Gastrocnemius medialis (tissue), 4 donors: ENCODE data around the gene LAMA3. TPM values are rescaled to one million over a fixed set of nuclear protein-coding genes. Genes with fewer than 3 reads are reported as not detected.

Experiments used
- ATAC-seq, 2 donors: fragments of 150-250 bp; one replicate each; pipeline ENCODE4 v1.9.1; 2016
- DNase-seq, 2 donors: peaks; one replicate each; pipeline ENCODE4 v3.0.0-alpha.2; 2019
- H3K27ac ChIP-seq, 4 donors: fragments of 200-600 bp; sonication (generic); 1 replicate in 1 of 4; 2 replicates in 3 of 4; pipeline ENCODE4 v1.5.1; 2016 to 2018; ENCODE audit warnings: mild to moderate bottlenecking in 2 of 4, moderate library complexity in 1 of 4
- H3K27me3 ChIP-seq, 3 donors: fragments of 200-600 bp; sonication (generic) in 2 of 3; 1 replicate in 1 of 3; 2 replicates in 2 of 3; pipeline versions ENCODE4 v1.5.1 to v1.6.0; 2016 to 2019; ENCODE audit warnings: mild to moderate bottlenecking in 1 of 3, moderate library complexity in 1 of 3
- H3K36me3 ChIP-seq, 2 donors: fragments of 200-600 bp; sonication (generic) in 1 of 2; one replicate each; pipeline ENCODE4 v1.5.1; 2017 to 2018
- H3K4me1 ChIP-seq, 2 donors: fragments of 200-600 bp; sonication (generic) in 1 of 2; one replicate each; pipeline ENCODE4 v1.5.1; 2016 to 2017; ENCODE audit warnings: mild to moderate bottlenecking in 2 of 2
- H3K4me3 ChIP-seq, 4 donors: fragments of 200-600 bp; sonication (generic) in 3 of 4; 1 replicate in 1 of 4; 2 replicates in 3 of 4; pipeline ENCODE4 v1.5.1; 2016 to 2019; ENCODE audit warnings: mild to moderate bottlenecking in 2 of 4
- H3K9me3 ChIP-seq, 3 donors: fragments of 200-600 bp; sonication (generic) in 2 of 3; 1 replicate in 1 of 3; 2 replicates in 2 of 3; pipeline ENCODE4 v1.5.1; 2016 to 2019
- POLR2A ChIP-seq, 2 donors: fragments of 450-650 bp; IDR thresholded peaks; one replicate each; pipeline ENCODE4 v1.6.1; 2017; ENCODE audit warnings: antibody characterized with exemption in 2 of 2, mild to moderate bottlenecking in 2 of 2, moderate library complexity in 2 of 2
- in situ Hi-C, 4 donors: fragments of 200-750 bp; cut with MboI; loops; one replicate each; pipeline versions ENCODE4 v1.15.0 to v1.8.0; 2017; ENCODE audit warnings: low sequenced_read_pairs in 4 of 4
- intact Hi-C: fragments of 100-400 bp; cut with DNase I; formaldehyde crosslinking; loops from one replicate; pipeline ENCODE4 v1.15.1; 2023; ENCODE audit warnings: low total_unique reads
- total RNA-seq, 4 donors: library from RNA; depleted of rRNA; stranded (reverse); fragments of >200 nt; gene quantifications; one replicate each; pipeline versions ENCODE4 v1.1.0 to v1.2.3, GENCODE V29; 2016
- TF ChIP-seq, protein P1 (sequence below), 5 experiments: fragments of 450-650 bp in 3 of 5; fragments of 200-600 bp in 2 of 5; sonication (generic) in 2 of 5; IDR thresholded peaks in 4 of 5; conservative IDR thresholded peaks in 1 of 5; 1 replicate in 4 of 5; 2 replicates in 1 of 5; pipeline ENCODE4 v1.5.1; 2016 to 2019; ENCODE audit warnings: antibody characterized with exemption in 5 of 5, mild to moderate bottlenecking in 3 of 5, moderate library complexity in 3 of 5

The LAMA3 gene
- total RNA-seq, 4 donors from 2014 or later: 1.1 to 5.3 (median 2.1) TPM

DNA sequence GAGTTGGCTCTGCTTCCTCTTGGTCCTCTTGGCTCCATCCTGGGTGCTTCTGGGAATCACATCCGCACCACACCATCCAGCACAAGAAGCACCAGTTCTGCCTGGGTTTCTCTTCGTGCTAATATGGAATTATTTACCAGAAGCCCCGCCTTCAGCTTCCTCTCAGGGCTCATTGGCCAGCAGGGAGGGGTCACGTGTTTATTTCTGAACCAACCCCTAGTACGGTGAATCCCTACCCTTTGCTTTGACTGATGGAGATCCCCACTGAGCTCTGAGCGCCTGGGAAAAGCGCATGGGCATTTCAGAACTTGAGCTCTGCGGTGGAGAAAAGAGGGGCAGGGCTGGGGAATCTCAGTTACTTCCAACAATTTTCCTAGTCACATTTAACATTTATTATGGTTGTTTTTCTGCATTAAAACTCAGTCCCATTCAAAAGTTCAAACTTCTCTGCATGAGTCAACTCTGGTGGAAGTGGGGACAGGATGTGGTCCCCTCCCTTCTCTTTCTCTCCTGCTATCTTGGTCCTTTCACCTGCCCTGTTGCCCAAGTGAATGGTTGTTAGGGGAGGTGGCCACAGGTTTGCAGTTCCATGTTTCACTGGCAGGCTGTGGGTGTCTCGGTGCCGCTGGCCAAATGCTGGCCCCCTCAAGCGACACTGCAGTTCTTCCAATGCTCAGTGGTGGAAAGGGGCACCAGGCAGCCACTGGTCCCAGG, 248.9 kb downstream of the LAMA3 start:
- in situ Hi-C loops (no loop called here), intact Hi-C loops (no loop called here)
- ATAC-seq: no peak
- DNase-seq: no peak
- Histone ChIP-seq H3K36me3 (no peaks in the 10 kb centered on the region), H3K27me3 (no peaks in the 10 kb centered on the region), H3K4me3 (no peak overlapping the region), H3K9me3 (no peaks in the 10 kb centered on the region), H3K27ac (no peak overlapping the region), H3K4me1 (no peaks in the 10 kb centered on the region)
- TF ChIP-seq, protein P1, sequence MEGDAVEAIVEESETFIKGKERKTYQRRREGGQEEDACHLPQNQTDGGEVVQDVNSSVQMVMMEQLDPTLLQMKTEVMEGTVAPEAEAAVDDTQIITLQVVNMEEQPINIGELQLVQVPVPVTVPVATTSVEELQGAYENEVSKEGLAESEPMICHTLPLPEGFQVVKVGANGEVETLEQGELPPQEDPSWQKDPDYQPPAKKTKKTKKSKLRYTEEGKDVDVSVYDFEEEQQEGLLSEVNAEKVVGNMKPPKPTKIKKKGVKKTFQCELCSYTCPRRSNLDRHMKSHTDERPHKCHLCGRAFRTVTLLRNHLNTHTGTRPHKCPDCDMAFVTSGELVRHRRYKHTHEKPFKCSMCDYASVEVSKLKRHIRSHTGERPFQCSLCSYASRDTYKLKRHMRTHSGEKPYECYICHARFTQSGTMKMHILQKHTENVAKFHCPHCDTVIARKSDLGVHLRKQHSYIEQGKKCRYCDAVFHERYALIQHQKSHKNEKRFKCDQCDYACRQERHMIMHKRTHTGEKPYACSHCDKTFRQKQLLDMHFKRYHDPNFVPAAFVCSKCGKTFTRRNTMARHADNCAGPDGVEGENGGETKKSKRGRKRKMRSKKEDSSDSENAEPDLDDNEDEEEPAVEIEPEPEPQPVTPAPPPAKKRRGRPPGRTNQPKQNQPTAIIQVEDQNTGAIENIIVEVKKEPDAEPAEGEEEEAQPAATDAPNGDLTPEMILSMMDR (IDR thresholded peaks at IDR 0.05 in 4 of 5, conservative IDR thresholded peaks at IDR 0.05 in 1 of 5): no peak
- no peak for TF ChIP-seq POLR2A (IDR thresholded peaks at IDR 0.05)

- no peak for ATAC-seq
- intact Hi-C loops: no loop called here
- no peaks in the 10 kb centered on the region for H3K9me3 ChIP-seq
- H3K4me3 ChIP-seq: no peak overlapping the region
- H3K36me3 ChIP-seq: no peaks in the 10 kb centered on the region
- no peak for TF ChIP-seq POLR2A (IDR thresholded peaks at IDR 0.05)
- TF ChIP-seq, protein P1 (IDR thresholded peaks at IDR 0.05 in 4 of 5, conservative IDR thresholded peaks at IDR 0.05 in 1 of 5): no peak
- DNase-seq: no peak
- in situ Hi-C loops: no loop called here
- H3K4me1 ChIP-seq: no peaks in the 10 kb centered on the region
- no peak overlapping the region for H3K27ac ChIP-seq
- no peaks in the 10 kb centered on the region for H3K27me3 ChIP-seq
Observed at GRCh38 chr18:23938901-23939341, 249.7 kb downstream of the LAMA3 start.

- in situ Hi-C loops: no loop called here
- H3K27me3 ChIP-seq: no peaks in the 10 kb centered on the region
- H3K9me3 ChIP-seq: no peaks in the 10 kb centered on the region
- intact Hi-C loops: no loop called here
- TF ChIP-seq POLR2A (IDR thresholded peaks at IDR 0.05): no peak
- TF ChIP-seq, protein P1 (IDR thresholded peaks at IDR 0.05 in 4 of 5, conservative IDR thresholded peaks at IDR 0.05 in 1 of 5): no peak
- no peaks in the 10 kb centered on the region for H3K36me3 ChIP-seq
- H3K4me3 ChIP-seq: no peak overlapping the region
- DNase-seq (no peak), ATAC-seq (no peak)
- no peaks in the 10 kb centered on the region for H3K4me1 ChIP-seq
- H3K27ac ChIP-seq: no peak overlapping the region
Observed at GRCh38 chr18:23939366-23939765, 250.1 kb downstream of the LAMA3 start.

DNA sequence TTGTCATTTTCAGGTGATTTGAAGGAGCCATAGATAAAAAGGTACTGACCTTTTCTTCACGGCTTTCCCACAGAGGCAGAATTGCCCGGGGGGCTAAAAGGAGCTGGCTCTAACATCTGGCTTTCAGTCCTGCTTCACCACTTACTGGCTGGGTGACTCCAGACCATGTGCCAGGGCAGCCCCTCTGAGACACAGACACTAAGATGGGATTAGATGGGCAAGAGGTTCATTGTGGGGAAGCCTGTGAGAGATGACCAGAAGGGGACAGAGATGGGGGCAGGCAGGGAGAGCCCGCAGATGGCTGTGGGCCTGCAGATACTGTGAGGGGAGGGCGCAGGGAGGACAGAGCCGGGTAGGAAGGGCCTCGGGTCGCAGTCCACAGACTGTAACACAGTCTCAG, 250.6 kb downstream of the LAMA3 start:
- no peaks in the 10 kb centered on the region for H3K4me1 ChIP-seq
- H3K9me3 ChIP-seq: no peaks in the 10 kb centered on the region
- no peaks in the 10 kb centered on the region for H3K36me3 ChIP-seq
- no peaks in the 10 kb centered on the region for H3K27me3 ChIP-seq
- TF ChIP-seq, protein P1 (IDR thresholded peaks at IDR 0.05 in 4 of 5, conservative IDR thresholded peaks at IDR 0.05 in 1 of 5): no peak
- TF ChIP-seq POLR2A (IDR thresholded peaks at IDR 0.05): no peak
- intact Hi-C loops: no loop called here
- no peak overlapping the region for H3K27ac ChIP-seq
- in situ Hi-C loops: no loop called here
- H3K4me3 ChIP-seq: no peak overlapping the region
- DNase-seq (no peak), ATAC-seq (no peak)

GRCh38 chr18:23941791-23942190, 252.5 kb downstream of the LAMA3 start:
- Histone ChIP-seq H3K27ac (no peak overlapping the region), H3K27me3 (no peaks in the 10 kb centered on the region), H3K4me1 (no peaks in the 10 kb centered on the region), H3K4me3 (no peak overlapping the region), H3K9me3 (no peaks in the 10 kb centered on the region), H3K36me3 (no peaks in the 10 kb centered on the region)
- in situ Hi-C loops (no loop called here), intact Hi-C loops (no loop called here)
- DNase-seq: no peak
- no peak for ATAC-seq
- TF ChIP-seq, protein P1 (IDR thresholded peaks at IDR 0.05 in 4 of 5, conservative IDR thresholded peaks at IDR 0.05 in 1 of 5): no peak
- no peak for TF ChIP-seq POLR2A (IDR thresholded peaks at IDR 0.05)
